Liver (tissue), 9 donors: ENCODE results near the gene SMPD2. TPM values are rescaled to one million over a fixed set of nuclear protein-coding genes. Genes with fewer than 3 reads are reported as not detected.
A peak's percentile ranks its signal among the peaks of the same experiment; 100 is the strongest.

ENCODE experiments used
- DNase-seq: peaks from one replicate; pipeline ENCODE4 v3.0.0-alpha.2; 2017; ENCODE audit warnings: low spot score
- H3K27ac ChIP-seq, 2 donors: one replicate each; pipeline ENCODE4 v1.7.0; 2013; ENCODE audit warnings: inconsistent platforms in 2 of 2, low read length in 2 of 2, control low read depth in 1 of 2, low read depth in 1 of 2, mild to moderate bottlenecking in 1 of 2
- H3K27me3 ChIP-seq, 4 donors: one replicate each; pipeline versions ENCODE4 v1.6.1 to v1.7.0; 2013; ENCODE audit warnings: low read length in 3 of 4, inconsistent platforms in 1 of 4, mild to moderate bottlenecking in 1 of 4, moderate library complexity in 1 of 4; ENCODE audit not compliant: control insufficient read depth in 4 of 4, insufficient read depth in 4 of 4
- H3K36me3 ChIP-seq, 4 donors: one replicate each; pipeline versions ENCODE4 v1.6.1 to v1.7.0; 2013; ENCODE audit warnings: low read length in 3 of 4, mild to moderate bottlenecking in 3 of 4, low read depth in 1 of 4, moderate library complexity in 1 of 4; ENCODE audit not compliant: control insufficient read depth in 4 of 4, insufficient read depth in 3 of 4
- H3K4me1 ChIP-seq, 4 donors: one replicate each; pipeline versions ENCODE4 v1.6.1 to v1.7.0; 2013; ENCODE audit warnings: low read length in 3 of 4, mild to moderate bottlenecking in 3 of 4, moderate library complexity in 1 of 4; ENCODE audit not compliant: control insufficient read depth in 4 of 4, insufficient read depth in 4 of 4
- H3K4me3 ChIP-seq, 3 donors: one replicate each; pipeline versions ENCODE4 v1.6.1 to v1.7.0; 2013; ENCODE audit warnings: low read length in 3 of 3, control low read depth in 1 of 3, low read depth in 1 of 3, mild to moderate bottlenecking in 1 of 3
- H3K9ac ChIP-seq, 2 donors: one replicate each; pipeline ENCODE4 v1.7.0; 2013; ENCODE audit warnings: low read length in 2 of 2, mild to moderate bottlenecking in 2 of 2, moderate library complexity in 2 of 2, control low read depth in 1 of 2, low read depth in 1 of 2
- H3K9me3 ChIP-seq, 4 donors: one replicate each; pipeline versions ENCODE4 v1.6.1 to v1.7.0; 2013; ENCODE audit warnings: low read length in 3 of 4; ENCODE audit not compliant: control insufficient read depth in 4 of 4
- ATF3 ChIP-seq: IDR thresholded peaks from 2 replicates; pipeline ENCODE4 v1.6.1; 2016; ENCODE audit warnings: antibody characterized with exemption
- CTCF ChIP-seq: fragments of 150-350 bp; IDR thresholded peaks from 2 replicates; pipeline ENCODE4 v1.5.1; 2017; ENCODE audit warnings: improper control_type of control experiment, low read depth, low read length; ENCODE audit not compliant: missing input control
- EGR1 ChIP-seq, 2 donors: IDR thresholded peaks; 2 replicates each; pipeline ENCODE4 v1.6.1; 2016 to 2018; ENCODE audit warnings: antibody characterized with exemption in 2 of 2, low read depth in 2 of 2
- GABPA ChIP-seq, 2 donors: IDR thresholded peaks in 1 of 2; conservative IDR thresholded peaks in 1 of 2; 2 replicates each; pipeline ENCODE4 v1.6.1; 2016; ENCODE audit warnings: antibody characterized with exemption in 2 of 2, mild to moderate bottlenecking in 1 of 2, moderate library complexity in 1 of 2
- HNF4A ChIP-seq, 2 donors: conservative IDR thresholded peaks; 2 replicates each; pipeline ENCODE4 v1.6.1; 2016; ENCODE audit warnings: antibody characterized with exemption in 2 of 2, mild to moderate bottlenecking in 2 of 2
- HNF4G ChIP-seq: IDR thresholded peaks from 2 replicates; pipeline ENCODE4 v1.6.1; 2016; ENCODE audit warnings: antibody characterized with exemption
- JUND ChIP-seq, 2 donors: IDR thresholded peaks; 2 replicates each; pipeline ENCODE4 v1.6.1; 2016; ENCODE audit warnings: antibody characterized with exemption in 2 of 2
- MAX ChIP-seq: IDR thresholded peaks from 2 replicates; pipeline ENCODE4 v1.6.1; 2016; ENCODE audit warnings: antibody characterized with exemption
- NR2F2 ChIP-seq: IDR thresholded peaks from 2 replicates; pipeline ENCODE4 v1.6.1; 2016; ENCODE audit warnings: antibody characterized with exemption
- RAD21 ChIP-seq, 2 donors: IDR thresholded peaks; 2 replicates each; pipeline ENCODE4 v1.6.1; 2016; ENCODE audit warnings: antibody characterized with exemption in 2 of 2, mild to moderate bottlenecking in 2 of 2
- REST ChIP-seq: IDR thresholded peaks from 2 replicates; pipeline ENCODE4 v1.6.1; 2016; ENCODE audit warnings: antibody characterized with exemption, mild to moderate bottlenecking
- RXRA ChIP-seq, 2 donors: IDR thresholded peaks; 2 replicates each; pipeline ENCODE4 v1.6.1; 2017 to 2018; ENCODE audit warnings: antibody characterized with exemption in 2 of 2, mild to moderate bottlenecking in 1 of 2
- SP1 ChIP-seq: IDR thresholded peaks from 2 replicates; pipeline ENCODE4 v1.6.1; 2018; ENCODE audit warnings: antibody characterized with exemption, mild to moderate bottlenecking
- YY1 ChIP-seq: IDR thresholded peaks from 2 replicates; pipeline ENCODE4 v1.6.1; 2016; ENCODE audit warnings: antibody characterized with exemption, mild to moderate bottlenecking
- ZBTB33 ChIP-seq: IDR thresholded peaks from 2 replicates; pipeline ENCODE4 v1.6.1; 2016; ENCODE audit warnings: antibody characterized with exemption
- WGBS: extraction: QIAGEN DNeasy Blood & Tissue Kit; methylation state at CpG from one replicate; pipeline ENCODE4 v1.1.7; 2013; 5-methylcytosine and 5-hydroxymethylcytosine counted together
- polyA plus RNA-seq, 2 donors: library from polyadenylated mRNA; stranded (reverse) in 1 of 2; unstranded in 1 of 2; fragments of 200-250 nt in 1 of 2; fragments of >200 nt in 1 of 2; fragmentation: Nextera tagmentation in 1 of 2; extraction: Ambion mirVana in 1 of 2; gene quantifications; one replicate each; pipeline versions ENCODE4 v1.2.1 to v1.2.3, GENCODE V29; 2013 to 2015
- total RNA-seq, 2 donors: library from RNA; depleted of rRNA; stranded (reverse); fragments of >200 nt; gene quantifications; one replicate each; pipeline ENCODE4 v1.2.3, GENCODE V29; 2014
- donor health status: healthy.
- donor health status: healthy.
- donor health status: healthy.
- donor health status: healthy.
- donor health status: healthy.

The SMPD2 gene
- total and polyA plus RNA-seq, 4 donors, result 3.3 to 5.1 (median 4.2) TPM

GRCh38 chr6:109456111-109456583 lies 15.6 kb downstream of the SMPD2 start:
- TF ChIP-seq HNF4G (no peak), REST (no peak), ATF3 (no peak), HNF4A (conservative IDR thresholded peaks at IDR 0.05) (no peak), ZBTB33 (no peak), YY1 (no peak), CTCF (no peak), SP1 (no peak), RAD21 (IDR thresholded peaks at IDR 0.05) (no peak), JUND (IDR thresholded peaks at IDR 0.05) (no peak), MAX (no peak), RXRA (IDR thresholded peaks at IDR 0.05) (no peak), NR2F2 (no peak), GABPA (IDR thresholded peaks at IDR 0.05 in 1 of 2, conservative IDR thresholded peaks at IDR 0.05 in 1 of 2) (no peak), EGR1 (IDR thresholded peaks at IDR 0.05; ENCODE audit: low read depth in 2 of 2) (no peak)
- H3K9ac ChIP-seq, result no peak overlapping the region
- no peak for DNase-seq
- H3K36me3 ChIP-seq, result peaks cover 0 to 1% (median 0%) of the 10 kb centered on the region in 4 donors
- H3K9me3 ChIP-seq, result no peaks in the 10 kb centered on the region
- no peaks in the 10 kb centered on the region for H3K27me3 ChIP-seq
- no peak overlapping the region for H3K27ac ChIP-seq
- H3K4me1 ChIP-seq, result peaks cover 8 to 19% (median 16%) of the 10 kb centered on the region in 4 donors
- H3K4me3 ChIP-seq, result peak overlapping the region; percentile 27 to 73 (median 56)
- 13% methylated on average over 38 of the region's 38 CpGs for WGBS
